GM18519 (cell line): Measurements from ENCODE around the gene AIF1L.

Experiments used
- ATAC-seq: cut with Tn5 transposase; IDR thresholded peaks from one replicate; pipeline ENCODE4 v1.9.1; 2021; ENCODE audit warnings: mild to moderate bottlenecking, moderate library complexity; ENCODE audit not compliant: unreplicated experiment, low FRiP score

The AIF1L gene

GRCh38 chr9:131076347-131077195, 19.8 kb upstream of the AIF1L start:
- no peak for ATAC-seq

- no peak for ATAC-seq
These were observed 17.6 kb upstream of the AIF1L start for GRCh38 chr9:131078427-131079366.

- ATAC-seq = no peak
These were observed 15.7 kb upstream of the AIF1L start for GRCh38 chr9:131080589-131080988.

GRCh38 chr9:131081868-131082267, 14.5 kb upstream of the AIF1L start:
- ATAC-seq = no peak

- no peak for ATAC-seq
These were observed 13.4 kb upstream of the AIF1L start for GRCh38 chr9:131082774-131083512.

GRCh38 chr9:131084661-131085369, 11.5 kb upstream of the AIF1L start:
- no peak for ATAC-seq

GRCh38 chr9:131085370-131086122, 10.8 kb upstream of the AIF1L start:
- ATAC-seq = no peak

- no peak for ATAC-seq
These were observed 8.9 kb upstream of the AIF1L start for GRCh38 chr9:131087354-131087893.

GRCh38 chr9:131090025-131090787, 6.1 kb upstream of the AIF1L start:
- no peak for ATAC-seq

- ATAC-seq = no peak
These were observed 4.9 kb upstream of the AIF1L start for GRCh38 chr9:131091352-131091992.

- no peak for ATAC-seq
These were observed 4.3 kb upstream of the AIF1L start for GRCh38 chr9:131092030-131092429.

- ATAC-seq = no peak
These were observed 3.5 kb upstream of the AIF1L start for GRCh38 chr9:131092548-131093440.

GRCh38 chr9:131094015-131094414, 2.3 kb upstream of the AIF1L start:
- no peak for ATAC-seq

- no peak for ATAC-seq
These were observed 1.7 kb upstream of the AIF1L start for GRCh38 chr9:131094622-131095021.

- no peak for ATAC-seq
These were observed 564 bp upstream of the AIF1L start for GRCh38 chr9:131095666-131096268.

GRCh38 chr9:131097126-131097947, 1.0 kb downstream of the AIF1L start:
- ATAC-seq = no peak
